Peyer's patch (tissue), 4 donors: ENCODE results near the gene SPN. TPM values are rescaled to one million over a fixed set of nuclear protein-coding genes. Genes with fewer than 3 reads are reported as not detected.
A peak's percentile ranks its signal among the peaks of the same experiment; 100 is the strongest.

Experiments used
- DNase-seq, 3 donors: peaks; one replicate each; pipeline ENCODE4 v3.0.0-alpha.2; 2017 to 2019
- H3K27ac ChIP-seq, 4 donors: fragments of 200-600 bp; sonication (generic); one replicate each; pipeline ENCODE4 v1.5.1; 2016 to 2019
- H3K27me3 ChIP-seq, 2 donors: fragments of 200-600 bp; sonication (generic); one replicate each; pipeline ENCODE4 v1.5.1; 2019
- H3K36me3 ChIP-seq, 3 donors: fragments of 200-600 bp; sonication (generic); one replicate each; pipeline ENCODE4 v1.5.1; 2016 to 2019
- H3K4me1 ChIP-seq, 4 donors: fragments of 200-600 bp; sonication (generic); one replicate each; pipeline ENCODE4 v1.5.1; 2016 to 2019
- H3K4me3 ChIP-seq, 4 donors: fragments of 200-600 bp; sonication (generic); 1 replicate in 3 of 4; 2 replicates in 1 of 4; pipeline ENCODE4 v1.5.1; 2016 to 2019; ENCODE audit warnings: mild to moderate bottlenecking in 1 of 4
- H3K9me3 ChIP-seq, 4 donors: fragments of 200-600 bp; sonication (generic); one replicate each; pipeline ENCODE4 v1.5.1; 2016 to 2019; ENCODE audit warnings: mild to moderate bottlenecking in 1 of 4
- CTCF ChIP-seq, 6 experiments: fragments of 450-650 bp in 4 of 6; fragments of 200-600 bp in 2 of 6; sonication (generic) in 1 of 6; IDR thresholded peaks; one replicate each; pipeline ENCODE4 v1.5.1; 2017 to 2019; ENCODE audit warnings: antibody characterized with exemption in 6 of 6, mild to moderate bottlenecking in 3 of 6, moderate library complexity in 1 of 6
- POLR2A ChIP-seq, 2 donors: fragments of 450-650 bp; IDR thresholded peaks; one replicate each; pipeline ENCODE4 v1.5.1; 2017; ENCODE audit warnings: antibody characterized with exemption in 2 of 2, mild to moderate bottlenecking in 2 of 2, moderate library complexity in 2 of 2
- total RNA-seq, 4 donors: library from RNA; depleted of rRNA; stranded (reverse); fragments of >200 nt; gene quantifications; one replicate each; pipeline ENCODE4 v1.1.0, GENCODE V29; 2016

Gene SPN
- total RNA-seq, 4 donors from 2014 or later, result 2.5 to 14.0 (median 2.8) TPM

DNA sequence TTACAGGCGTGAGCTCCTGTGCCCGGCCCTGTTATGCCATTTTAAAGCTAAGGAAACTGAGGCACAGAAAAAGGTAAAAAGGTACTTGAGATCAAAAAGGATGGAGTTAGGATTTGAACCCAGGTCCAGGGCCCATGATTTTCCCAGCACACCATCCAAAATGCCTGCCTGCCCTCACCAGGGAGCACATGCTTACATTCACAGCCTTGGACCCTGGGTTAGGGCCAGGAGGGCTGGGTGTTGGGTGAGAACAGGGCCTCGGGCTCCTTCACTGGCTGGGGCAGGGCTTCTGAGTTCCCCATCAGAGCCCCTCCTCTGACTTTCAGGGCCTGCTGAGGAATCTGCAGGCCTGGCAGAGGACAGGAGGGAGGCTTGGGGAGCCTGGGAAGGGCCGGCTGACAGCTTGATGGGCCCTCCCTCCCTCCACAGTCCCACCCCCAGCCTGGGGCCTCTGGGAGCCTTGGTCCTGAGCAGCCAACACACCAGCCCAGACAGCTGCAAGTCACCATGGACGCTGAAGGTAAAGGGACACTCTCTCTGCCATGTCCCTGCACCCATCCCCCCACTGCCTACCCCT, 15.7 kb downstream of the SPN start, which contains the start of gene QPRT:
Gene QPRT (plus strand): TSS at position 490 of the 577 bp plus-strand sequence. CDS start 18 bp downstream, at position 508.
- H3K4me3 ChIP-seq, result peak within 1 kb of the TSS; percentile 12 to 61 (median 39)
- H3K27me3 ChIP-seq, result no peaks in the 10 kb centered on the region
- no peaks in the 10 kb centered on the region for H3K9me3 ChIP-seq
- peak within 1 kb of the TSS; percentile 61 to 86 (median 72) for H3K27ac ChIP-seq
- no peak for TF ChIP-seq POLR2A (IDR thresholded peaks at IDR 0.05)
- TF ChIP-seq CTCF (IDR thresholded peaks at IDR 0.05), result no peak
- H3K4me1 ChIP-seq, result peaks cover 0 to 21% (median 0%) of the 10 kb centered on the region in 4 donors
- peak in 2 of 3 donors; percentile 62 to 77 for DNase-seq
- H3K36me3 ChIP-seq, result no peaks in the 10 kb centered on the region

DNA sequence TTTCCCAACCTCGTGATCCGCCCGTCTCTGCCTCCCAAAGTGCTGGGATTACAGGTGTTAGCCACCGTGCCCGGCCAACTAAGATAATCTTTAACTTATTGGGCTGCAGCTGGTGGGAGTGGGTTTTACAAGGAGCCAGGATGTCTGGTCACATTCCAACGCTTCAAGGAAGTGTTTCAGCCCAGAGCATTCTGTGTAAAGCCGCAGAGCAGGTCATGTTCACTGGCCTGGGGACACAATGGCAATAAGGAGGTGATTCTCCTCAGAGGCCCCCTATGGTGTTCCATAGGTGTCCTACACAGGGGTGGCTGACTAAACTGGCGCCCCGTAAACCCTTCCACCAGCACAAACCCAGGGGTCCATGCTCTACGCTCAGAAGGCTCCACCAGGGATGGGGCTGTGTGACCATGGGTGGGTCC, 17.1 kb downstream of the SPN start:
- no peak for DNase-seq
- Histone ChIP-seq H3K4me3 (peak overlapping the region; percentile 12 to 61 (median 39)), H3K27ac (peak overlapping the region; percentile 61 to 86 (median 72)), H3K9me3 (no peaks in the 10 kb centered on the region), H3K4me1 (peaks cover 0 to 11% (median 0%) of the 10 kb centered on the region in 4 donors), H3K36me3 (peaks cover 0 to 6% (median 0%) of the 10 kb centered on the region in 3 donors), H3K27me3 (no peaks in the 10 kb centered on the region)
- TF ChIP-seq CTCF (IDR thresholded peaks at IDR 0.05), result no peak
- TF ChIP-seq POLR2A (IDR thresholded peaks at IDR 0.05), result no peak

GRCh38 chr16:29683543-29684090, 20.6 kb downstream of the SPN start:
- Histone ChIP-seq H3K27me3 (no peaks in the 10 kb centered on the region), H3K27ac (no peak overlapping the region), H3K36me3 (peaks cover 0 to 9% (median 0%) of the 10 kb centered on the region in 3 donors), H3K4me3 (no peak overlapping the region), H3K9me3 (no peaks in the 10 kb centered on the region), H3K4me1 (peaks cover 0 to 11% (median 0%) of the 10 kb centered on the region in 4 donors)
- TF ChIP-seq CTCF (IDR thresholded peaks at IDR 0.05) (no peak), POLR2A (IDR thresholded peaks at IDR 0.05) (no peak)
- no peak for DNase-seq

DNA sequence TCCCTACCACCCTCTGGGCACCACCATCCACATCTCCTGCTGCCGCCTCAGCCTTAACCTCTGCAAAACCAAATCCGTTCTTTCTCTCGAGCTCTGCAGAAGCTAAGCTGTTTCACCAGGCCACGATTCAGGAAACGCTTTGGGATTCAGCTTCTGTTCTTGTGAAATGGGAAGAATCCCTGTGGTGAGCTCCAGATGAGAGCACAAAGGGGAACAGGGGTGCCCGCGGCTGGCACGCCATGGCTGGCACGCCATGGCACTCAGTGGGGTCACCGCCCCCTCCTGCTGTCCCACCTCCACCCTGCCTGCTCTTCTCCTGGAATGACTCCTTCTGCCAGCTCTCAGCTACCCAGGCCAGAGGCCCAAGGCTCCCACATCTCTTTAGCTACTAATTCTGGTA, 21.6 kb downstream of the SPN start:
- Histone ChIP-seq H3K4me3 (no peak overlapping the region), H3K4me1 (peaks cover 0 to 5% (median 0%) of the 10 kb centered on the region in 4 donors), H3K9me3 (no peaks in the 10 kb centered on the region), H3K27ac (no peak overlapping the region), H3K36me3 (peaks cover 0 to 9% (median 0%) of the 10 kb centered on the region in 3 donors), H3K27me3 (no peaks in the 10 kb centered on the region)
- TF ChIP-seq POLR2A (IDR thresholded peaks at IDR 0.05), result no peak
- no peak for TF ChIP-seq CTCF (IDR thresholded peaks at IDR 0.05)
- no peak for DNase-seq

DNA sequence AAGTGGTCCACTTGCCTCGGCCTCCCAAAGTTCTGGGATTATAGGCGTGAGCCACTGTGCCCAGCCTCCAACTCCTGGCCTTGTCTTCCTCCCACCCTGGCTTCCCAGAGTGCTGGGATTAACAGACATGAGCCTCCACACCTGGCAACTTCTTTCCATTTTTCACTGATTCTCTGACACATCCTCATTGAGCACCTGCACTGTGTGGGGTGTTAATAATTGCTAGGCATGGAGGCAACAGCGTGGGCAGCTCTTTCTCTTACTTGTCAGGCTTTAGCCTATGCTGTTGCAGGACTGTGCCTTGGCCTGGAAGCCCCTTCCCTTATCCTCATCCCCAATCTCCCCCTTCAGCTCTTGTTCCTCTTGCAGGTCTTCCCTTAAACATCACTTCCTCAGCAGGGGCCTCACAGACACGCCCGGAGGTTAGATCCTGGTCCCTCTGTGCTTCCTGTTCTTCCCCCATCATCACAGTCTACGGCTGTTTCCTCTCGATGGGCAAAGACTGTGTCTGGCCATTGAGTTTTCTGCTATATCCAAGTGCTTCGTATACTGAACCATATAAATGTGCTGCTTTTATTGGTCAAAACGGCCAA, 23.8 kb downstream of the SPN start:
- Histone ChIP-seq H3K4me3 (no peak overlapping the region), H3K4me1 (no peaks in the 10 kb centered on the region), H3K36me3 (peaks cover 0 to 9% (median 0%) of the 10 kb centered on the region in 3 donors), H3K27ac (no peak overlapping the region), H3K9me3 (no peaks in the 10 kb centered on the region), H3K27me3 (no peaks in the 10 kb centered on the region)
- TF ChIP-seq POLR2A (IDR thresholded peaks at IDR 0.05), result no peak
- no peak for TF ChIP-seq CTCF (IDR thresholded peaks at IDR 0.05)
- no peak for DNase-seq
